ENCODE measurements around the gene CGREF1. TPM values are rescaled to one million over a fixed set of nuclear protein-coding genes. Genes with fewer than 3 reads are reported as not detected.

Gene CGREF1
- total RNA-seq, 1 experiment from 2014 or later: 2.1 TPM

- H3K4ac ChIP-seq (ENCODE audit: low read depth, low read length): no peak overlapping the region
- no peaks in the 10 kb centered on the region for H3K23me2 ChIP-seq (ENCODE audit: insufficient read length, low read depth, low read length, poor library complexity, severe bottlenecking)
- no peaks in the 10 kb centered on the region for H3K27me3 ChIP-seq (ENCODE audit: insufficient read depth, low read length)
- H3K79me2 ChIP-seq (ENCODE audit: insufficient read depth, low read length): no peaks in the 10 kb centered on the region
- Mint-ChIP-seq H3K4me1 (peaks cover 22 to 23% of the 10 kb centered on the region in 2 experiments), H3K4me3 (no peak overlapping the region), H3K27ac (no peak overlapping the region; a peak in 1 of 7 replicates), H3K9me3 (peaks cover 4 to 10% of the 10 kb centered on the region in 2 experiments; a peak in 2 of 5 replicates), H3K27me3 (ENCODE audit: low read depth) (peaks cover 3% of the 10 kb centered on the region), H3K36me3 (ENCODE audit: insufficient read depth in 1 of 3, low read depth in 3 of 3) (peaks cover 0 to 5% (median 0%) of the 10 kb centered on the region in 3 experiments; a peak in 3 of 7 replicates)
- no CpG with 5 or more reads among the region's 8 CpGs for WGBS (ENCODE audit: extremely low coverage, insufficient read length, low lambda C conversion rate)
- H4K8ac ChIP-seq (replicated peaks; ENCODE audit: insufficient read length, low read depth, low read length): no peak overlapping the region
- peak; percentile 53 for DNase-seq
- H4K91ac ChIP-seq (ENCODE audit: insufficient read length, low read depth, low read length): no peak overlapping the region
- H3T11ph ChIP-seq (ENCODE audit: low read length): no peak overlapping the region
- no peak overlapping the region for H3K23ac ChIP-seq (ENCODE audit: insufficient read length, low read depth, low read length)
- peak overlapping the region; percentile 69 for H2AFZ ChIP-seq (ENCODE audit: low read length)
- no peak overlapping the region for H2BK12ac ChIP-seq (ENCODE audit: insufficient read length, low read depth, low read length)
- no peak overlapping the region for H3K18ac ChIP-seq (ENCODE audit: insufficient read length, low read depth, low read length)
- no peaks in the 10 kb centered on the region for H3K9me3 ChIP-seq (ENCODE audit: control insufficient read depth, low read depth, low read length)
- H3K4me1 ChIP-seq (ENCODE audit: insufficient read depth, low read length): peaks cover 2% of the 10 kb centered on the region; the same call in 1 of the 2 replicates
- TF ChIP-seq, protein P1, sequence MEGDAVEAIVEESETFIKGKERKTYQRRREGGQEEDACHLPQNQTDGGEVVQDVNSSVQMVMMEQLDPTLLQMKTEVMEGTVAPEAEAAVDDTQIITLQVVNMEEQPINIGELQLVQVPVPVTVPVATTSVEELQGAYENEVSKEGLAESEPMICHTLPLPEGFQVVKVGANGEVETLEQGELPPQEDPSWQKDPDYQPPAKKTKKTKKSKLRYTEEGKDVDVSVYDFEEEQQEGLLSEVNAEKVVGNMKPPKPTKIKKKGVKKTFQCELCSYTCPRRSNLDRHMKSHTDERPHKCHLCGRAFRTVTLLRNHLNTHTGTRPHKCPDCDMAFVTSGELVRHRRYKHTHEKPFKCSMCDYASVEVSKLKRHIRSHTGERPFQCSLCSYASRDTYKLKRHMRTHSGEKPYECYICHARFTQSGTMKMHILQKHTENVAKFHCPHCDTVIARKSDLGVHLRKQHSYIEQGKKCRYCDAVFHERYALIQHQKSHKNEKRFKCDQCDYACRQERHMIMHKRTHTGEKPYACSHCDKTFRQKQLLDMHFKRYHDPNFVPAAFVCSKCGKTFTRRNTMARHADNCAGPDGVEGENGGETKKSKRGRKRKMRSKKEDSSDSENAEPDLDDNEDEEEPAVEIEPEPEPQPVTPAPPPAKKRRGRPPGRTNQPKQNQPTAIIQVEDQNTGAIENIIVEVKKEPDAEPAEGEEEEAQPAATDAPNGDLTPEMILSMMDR (conservative IDR thresholded peaks at IDR 0.05): no peak
- no peak overlapping the region for H3K14ac ChIP-seq (ENCODE audit: insufficient read depth, low read length)
- H2BK5ac ChIP-seq (ENCODE audit: insufficient read length, low read length): no peak overlapping the region
- H2AK5ac ChIP-seq (ENCODE audit: insufficient read length, low read length): no peak overlapping the region
- no peak overlapping the region for H3K56ac ChIP-seq (ENCODE audit: insufficient read length, low read depth, low read length)
- no peak overlapping the region for H3K27ac ChIP-seq (ENCODE audit: insufficient read length, low read depth, low read length)
- H3K79me1 ChIP-seq (ENCODE audit: insufficient read depth, low read depth, low read length, poor library complexity, severe bottlenecking): no peaks in the 10 kb centered on the region
- H2BK20ac ChIP-seq (ENCODE audit: low read depth, low read length, poor library complexity, severe bottlenecking): no peak overlapping the region
- H3K9ac ChIP-seq (ENCODE audit: extremely low read depth, insufficient read length, low read length): no peak overlapping the region
- H2BK120ac ChIP-seq (ENCODE audit: low read depth, low read length, poor library complexity, severe bottlenecking): no peak overlapping the region
- H4K20me1 ChIP-seq (ENCODE audit: control insufficient read depth, insufficient read depth, insufficient read length): no peaks in the 10 kb centered on the region
- H4K5ac ChIP-seq (ENCODE audit: insufficient read length, low read depth, low read length): no peak overlapping the region
- H2BK15ac ChIP-seq (ENCODE audit: low read depth, low read length): no peak overlapping the region
- H3K4me2 ChIP-seq (ENCODE audit: insufficient read depth, insufficient read length, low read length): no peak overlapping the region
Measured at GRCh38 chr2:27164960-27165763, 46.2 kb upstream of the CGREF1 start.

Data from H9 (cell line).